Measurements from ENCODE around the gene UNC80.

DNA sequence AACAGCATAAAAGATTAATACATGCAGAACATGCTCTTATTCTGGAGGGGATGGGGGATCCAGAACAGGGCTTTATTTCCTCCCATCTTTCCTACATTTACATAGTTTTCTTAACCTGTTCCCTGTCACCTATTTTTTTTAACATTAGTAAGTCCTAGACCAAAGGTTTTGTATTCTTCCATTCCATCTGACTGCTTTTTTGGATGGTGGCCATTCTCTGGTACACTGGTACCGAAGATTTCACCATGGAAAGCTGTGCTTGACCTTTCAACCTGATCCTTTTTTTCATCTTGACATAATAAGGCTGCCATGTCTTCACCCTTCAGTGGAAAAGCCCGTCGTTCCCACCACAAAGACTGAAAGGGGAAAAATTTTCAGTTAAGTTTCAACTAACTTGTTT, 251.2 kb downstream of the UNC80 start:
- TF ChIP-seq, protein P1, sequence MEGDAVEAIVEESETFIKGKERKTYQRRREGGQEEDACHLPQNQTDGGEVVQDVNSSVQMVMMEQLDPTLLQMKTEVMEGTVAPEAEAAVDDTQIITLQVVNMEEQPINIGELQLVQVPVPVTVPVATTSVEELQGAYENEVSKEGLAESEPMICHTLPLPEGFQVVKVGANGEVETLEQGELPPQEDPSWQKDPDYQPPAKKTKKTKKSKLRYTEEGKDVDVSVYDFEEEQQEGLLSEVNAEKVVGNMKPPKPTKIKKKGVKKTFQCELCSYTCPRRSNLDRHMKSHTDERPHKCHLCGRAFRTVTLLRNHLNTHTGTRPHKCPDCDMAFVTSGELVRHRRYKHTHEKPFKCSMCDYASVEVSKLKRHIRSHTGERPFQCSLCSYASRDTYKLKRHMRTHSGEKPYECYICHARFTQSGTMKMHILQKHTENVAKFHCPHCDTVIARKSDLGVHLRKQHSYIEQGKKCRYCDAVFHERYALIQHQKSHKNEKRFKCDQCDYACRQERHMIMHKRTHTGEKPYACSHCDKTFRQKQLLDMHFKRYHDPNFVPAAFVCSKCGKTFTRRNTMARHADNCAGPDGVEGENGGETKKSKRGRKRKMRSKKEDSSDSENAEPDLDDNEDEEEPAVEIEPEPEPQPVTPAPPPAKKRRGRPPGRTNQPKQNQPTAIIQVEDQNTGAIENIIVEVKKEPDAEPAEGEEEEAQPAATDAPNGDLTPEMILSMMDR (IDR thresholded peaks at IDR 0.05; ENCODE audit: poor library complexity, severe bottlenecking) = no peak
- TF ChIP-seq EZH2 (IDR thresholded peaks at IDR 0.05; ENCODE audit: borderline replicate concordance, insufficient read depth, low read length, poor library complexity, severe bottlenecking) (no peak), TAF1 (IDR thresholded peaks at IDR 0.05; ENCODE audit: low read depth) (no peak)
